Fibroblast of skin of abdomen (primary cell): ENCODE data around the gene IGFL2.

Experiments
- DNase-seq: peaks from one replicate; pipeline ENCODE4 v3.0.0-alpha.2; 2013

The IGFL2 gene

GRCh38 chr19:46209051-46209450, 61.0 kb downstream of the IGFL2 start:
- DNase-seq = no peak

- DNase-seq = no peak
These were observed 61.4 kb downstream of the IGFL2 start for GRCh38 chr19:46209472-46209871.

GRCh38 chr19:46210669-46211068, 62.6 kb downstream of the IGFL2 start:
- no peak for DNase-seq
